ENCODE results near the gene SLC39A1. TPM values are rescaled to one million over a fixed set of nuclear protein-coding genes. Genes with fewer than 3 reads are reported as not detected.

The SLC39A1 gene
- total and polyA plus RNA-seq, 9 of the 15 experiments (the other 6 are each of a cell fraction or from before 2014, with no cell fraction given) = 9.9 to 81.1 (median 62.7) TPM

DNA sequence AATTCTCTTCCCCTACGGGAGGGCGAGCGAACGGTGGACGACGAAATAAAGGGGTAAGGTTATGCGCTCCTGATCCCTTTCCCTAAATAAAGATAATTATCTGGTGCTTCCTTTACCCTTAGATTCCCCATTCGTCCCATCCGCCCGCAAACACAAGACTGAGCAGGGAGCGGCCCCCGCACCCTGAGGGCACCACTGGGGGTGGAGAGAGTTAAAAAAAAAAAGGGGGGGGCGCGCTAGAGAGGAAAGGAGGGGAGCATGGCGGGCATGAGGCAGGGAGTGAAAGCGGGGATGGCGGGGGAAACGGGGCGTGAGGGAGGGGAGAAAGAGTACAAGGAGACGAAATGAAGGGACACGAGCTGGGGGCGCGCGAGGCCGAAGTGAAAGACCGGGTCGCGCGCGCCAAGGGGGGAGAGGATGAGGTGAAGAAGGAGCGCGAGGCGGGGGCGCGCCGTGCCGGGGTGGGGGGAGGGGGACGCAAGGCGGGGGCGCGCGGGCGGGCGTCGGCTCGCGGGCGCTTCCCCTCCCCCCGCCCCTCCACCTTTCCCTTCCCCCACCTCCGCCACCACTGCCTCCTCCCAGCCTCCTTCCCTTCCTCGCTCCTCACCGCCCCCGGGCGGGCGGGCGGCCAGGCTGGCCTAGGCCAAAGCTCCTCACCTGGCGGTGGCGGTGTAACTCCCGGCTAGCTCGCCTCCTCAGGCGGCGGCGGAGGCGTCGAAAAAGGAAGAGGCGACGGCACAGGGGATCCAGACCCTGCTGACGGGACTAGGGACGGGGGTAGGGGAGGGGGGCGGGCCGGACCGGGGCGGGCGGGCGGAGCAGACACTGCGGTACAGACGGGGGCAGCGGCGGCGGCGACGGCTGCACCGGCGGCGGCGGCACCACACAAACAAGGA is 41.0 kb downstream of the SLC39A1 start (continued):
- TF ChIP-seq NCOA1 (IDR thresholded peaks at IDR 0.05; ENCODE audit: low read depth) (no peak; the same call in 1 of the 2 replicates), POLR2B (IDR thresholded peaks at IDR 0.05; ENCODE audit: low read depth, partially characterized antibody) (peak; percentile 58), PTBP1 (IDR thresholded peaks at IDR 0.05; ENCODE audit: low read depth, low read length) (no peak), RBM39 (optimal IDR thresholded peaks at IDR 0.05; ENCODE audit: low read depth, low read length) (peak; percentile 59), RBM14 (IDR thresholded peaks at IDR 0.05; ENCODE audit: borderline replicate concordance, insufficient read depth, low read depth, low read length) (no peak), HMGN3 (IDR thresholded peaks at IDR 0.05; ENCODE audit: borderline replicate concordance, extremely low read depth, insufficient read length, low read depth, low read length) (peak; percentile 63), HDAC6 (IDR thresholded peaks at IDR 0.05; ENCODE audit: low read depth, low read length) (no peak), NR2C1 (IDR thresholded peaks at IDR 0.05) (no peak), NR2C1 (tag; IDR thresholded peaks at IDR 0.05) (no peak)
- TF ChIP-seq, protein P1, sequence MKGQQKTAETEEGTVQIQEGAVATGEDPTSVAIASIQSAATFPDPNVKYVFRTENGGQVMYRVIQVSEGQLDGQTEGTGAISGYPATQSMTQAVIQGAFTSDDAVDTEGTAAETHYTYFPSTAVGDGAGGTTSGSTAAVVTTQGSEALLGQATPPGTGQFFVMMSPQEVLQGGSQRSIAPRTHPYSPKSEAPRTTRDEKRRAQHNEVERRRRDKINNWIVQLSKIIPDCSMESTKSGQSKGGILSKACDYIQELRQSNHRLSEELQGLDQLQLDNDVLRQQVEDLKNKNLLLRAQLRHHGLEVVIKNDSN (CRISPR knock-in tag; IDR thresholded peaks at IDR 0.05) = peak; percentile 5; the same call in 1 of the 2 replicates
- TF ChIP-seq, protein P2, sequence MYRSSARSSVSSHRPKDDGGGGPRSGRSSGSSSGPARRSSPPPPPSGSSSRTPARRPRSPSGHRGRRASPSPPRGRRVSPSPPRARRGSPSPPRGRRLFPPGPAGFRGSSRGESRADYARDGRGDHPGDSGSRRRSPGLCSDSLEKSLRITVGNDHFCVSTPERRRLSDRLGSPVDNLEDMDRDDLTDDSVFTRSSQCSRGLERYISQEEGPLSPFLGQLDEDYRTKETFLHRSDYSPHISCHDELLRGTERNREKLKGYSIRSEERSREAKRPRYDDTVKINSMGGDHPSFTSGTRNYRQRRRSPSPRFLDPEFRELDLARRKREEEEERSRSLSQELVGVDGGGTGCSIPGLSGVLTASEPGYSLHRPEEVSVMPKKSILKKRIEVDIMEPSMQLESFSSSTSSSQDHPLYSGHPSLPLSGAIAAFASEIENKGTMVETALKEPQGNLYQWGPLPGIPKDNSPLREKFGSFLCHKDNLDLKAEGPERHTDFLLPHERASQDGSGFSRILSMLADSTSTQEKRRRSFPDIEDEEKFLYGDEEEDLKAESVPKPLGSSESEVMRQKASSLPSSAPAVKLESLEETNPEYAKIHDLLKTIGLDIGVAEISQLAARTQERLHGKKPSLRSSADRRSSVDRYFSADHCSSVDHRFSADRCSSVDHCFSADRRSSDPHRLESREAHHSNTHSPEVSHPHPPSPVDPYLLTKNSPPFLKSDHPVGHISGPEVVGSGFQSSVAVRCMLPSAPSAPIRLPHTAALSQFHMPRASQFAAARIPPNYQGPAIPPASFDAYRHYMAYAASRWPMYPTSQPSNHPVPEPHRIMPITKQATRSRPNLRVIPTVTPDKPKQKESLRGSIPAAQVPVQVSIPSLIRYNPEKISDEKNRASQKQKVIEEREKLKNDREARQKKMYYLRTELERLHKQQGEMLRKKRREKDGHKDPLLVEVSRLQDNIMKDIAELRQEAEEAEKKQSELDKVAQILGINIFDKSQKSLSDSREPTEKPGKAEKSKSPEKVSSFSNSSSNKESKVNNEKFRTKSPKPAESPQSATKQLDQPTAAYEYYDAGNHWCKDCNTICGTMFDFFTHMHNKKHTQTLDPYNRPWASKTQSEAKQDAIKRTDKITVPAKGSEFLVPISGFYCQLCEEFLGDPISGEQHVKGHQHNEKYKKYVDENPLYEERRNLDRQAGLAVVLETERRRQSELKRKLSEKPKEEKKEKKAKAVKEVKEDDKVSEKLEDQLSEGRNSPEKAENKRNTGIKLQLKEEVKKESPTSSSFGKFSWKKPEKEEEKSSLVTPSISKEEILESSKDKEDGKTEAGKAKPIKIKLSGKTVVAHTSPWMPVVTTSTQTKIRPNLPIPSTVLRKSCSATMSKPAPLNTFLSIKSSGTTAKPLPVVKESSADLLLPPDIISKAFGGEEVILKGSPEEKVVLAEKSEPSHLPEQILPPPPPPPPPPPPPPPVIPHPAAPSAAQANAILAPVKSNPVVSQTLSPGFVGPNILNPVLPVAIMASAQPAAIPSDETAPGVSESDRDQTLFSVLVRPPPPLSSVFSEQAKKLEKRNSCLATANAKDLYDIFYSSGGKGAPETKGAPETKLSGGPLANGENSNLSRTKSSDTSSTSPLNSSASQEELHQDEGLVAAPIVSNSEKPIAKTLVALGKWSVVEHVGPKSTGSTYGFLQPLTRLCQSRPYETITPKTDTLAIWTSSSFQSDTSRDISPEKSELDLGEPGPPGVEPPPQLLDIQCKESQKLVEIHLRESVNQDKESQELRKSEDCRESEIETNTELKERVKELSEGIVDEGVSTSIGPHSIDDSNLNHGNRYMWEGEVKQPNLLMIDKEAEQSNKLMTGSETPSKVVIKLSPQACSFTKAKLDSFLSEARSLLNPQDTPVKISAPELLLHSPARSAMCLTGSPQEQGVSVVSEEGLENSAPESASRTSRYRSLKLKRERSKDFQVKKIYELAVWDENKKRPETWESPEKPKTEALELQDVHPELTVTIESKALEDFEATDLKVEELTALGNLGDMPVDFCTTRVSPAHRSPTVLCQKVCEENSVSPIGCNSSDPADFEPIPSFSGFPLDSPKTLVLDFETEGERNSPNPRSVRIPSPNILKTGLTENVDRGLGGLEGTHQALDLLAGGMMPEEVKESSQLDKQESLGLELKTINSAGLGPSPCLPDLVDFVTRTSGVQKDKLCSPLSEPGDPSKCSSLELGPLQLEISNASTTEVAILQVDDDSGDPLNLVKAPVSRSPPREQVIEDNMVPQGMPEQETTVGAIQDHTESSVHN (IDR thresholded peaks at IDR 0.05; ENCODE audit: borderline replicate concordance in 1 of 2, low read depth in 1 of 2) = no peak
- TF ChIP-seq, protein P3, sequence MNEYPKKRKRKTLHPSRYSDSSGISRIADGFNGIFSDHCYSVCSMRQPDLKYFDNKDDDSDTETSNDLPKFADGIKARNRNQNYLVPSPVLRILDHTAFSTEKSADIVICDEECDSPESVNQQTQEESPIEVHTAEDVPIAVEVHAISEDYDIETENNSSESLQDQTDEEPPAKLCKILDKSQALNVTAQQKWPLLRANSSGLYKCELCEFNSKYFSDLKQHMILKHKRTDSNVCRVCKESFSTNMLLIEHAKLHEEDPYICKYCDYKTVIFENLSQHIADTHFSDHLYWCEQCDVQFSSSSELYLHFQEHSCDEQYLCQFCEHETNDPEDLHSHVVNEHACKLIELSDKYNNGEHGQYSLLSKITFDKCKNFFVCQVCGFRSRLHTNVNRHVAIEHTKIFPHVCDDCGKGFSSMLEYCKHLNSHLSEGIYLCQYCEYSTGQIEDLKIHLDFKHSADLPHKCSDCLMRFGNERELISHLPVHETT (CRISPR knock-in tag; conservative IDR thresholded peaks at IDR 0.05 in 1 of 2, IDR thresholded peaks at IDR 0.05 in 1 of 2) = peak in 1 of 2 experiments; percentile 98; a peak in 2 of 4 replicates
- TF ChIP-seq, protein P4, sequence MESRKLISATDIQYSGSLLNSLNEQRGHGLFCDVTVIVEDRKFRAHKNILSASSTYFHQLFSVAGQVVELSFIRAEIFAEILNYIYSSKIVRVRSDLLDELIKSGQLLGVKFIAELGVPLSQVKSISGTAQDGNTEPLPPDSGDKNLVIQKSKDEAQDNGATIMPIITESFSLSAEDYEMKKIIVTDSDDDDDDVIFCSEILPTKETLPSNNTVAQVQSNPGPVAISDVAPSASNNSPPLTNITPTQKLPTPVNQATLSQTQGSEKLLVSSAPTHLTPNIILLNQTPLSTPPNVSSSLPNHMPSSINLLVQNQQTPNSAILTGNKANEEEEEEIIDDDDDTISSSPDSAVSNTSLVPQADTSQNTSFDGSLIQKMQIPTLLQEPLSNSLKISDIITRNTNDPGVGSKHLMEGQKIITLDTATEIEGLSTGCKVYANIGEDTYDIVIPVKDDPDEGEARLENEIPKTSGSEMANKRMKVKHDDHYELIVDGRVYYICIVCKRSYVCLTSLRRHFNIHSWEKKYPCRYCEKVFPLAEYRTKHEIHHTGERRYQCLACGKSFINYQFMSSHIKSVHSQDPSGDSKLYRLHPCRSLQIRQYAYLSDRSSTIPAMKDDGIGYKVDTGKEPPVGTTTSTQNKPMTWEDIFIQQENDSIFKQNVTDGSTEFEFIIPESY (CRISPR knock-in tag; IDR thresholded peaks at IDR 0.05) = no peak
